ENCODE data around the gene DDX42. TPM values are rescaled to one million over a fixed set of nuclear protein-coding genes. Genes with fewer than 3 reads are reported as not detected.
A peak's percentile ranks its signal among the peaks of the same experiment; 100 is the strongest.

The DDX42 gene
- total and polyA plus RNA-seq, 2 of the 13 experiments (the other 11 are each of a cell fraction or from before 2014, with no cell fraction given): 87.2 to 92.9 TPM

DNA sequence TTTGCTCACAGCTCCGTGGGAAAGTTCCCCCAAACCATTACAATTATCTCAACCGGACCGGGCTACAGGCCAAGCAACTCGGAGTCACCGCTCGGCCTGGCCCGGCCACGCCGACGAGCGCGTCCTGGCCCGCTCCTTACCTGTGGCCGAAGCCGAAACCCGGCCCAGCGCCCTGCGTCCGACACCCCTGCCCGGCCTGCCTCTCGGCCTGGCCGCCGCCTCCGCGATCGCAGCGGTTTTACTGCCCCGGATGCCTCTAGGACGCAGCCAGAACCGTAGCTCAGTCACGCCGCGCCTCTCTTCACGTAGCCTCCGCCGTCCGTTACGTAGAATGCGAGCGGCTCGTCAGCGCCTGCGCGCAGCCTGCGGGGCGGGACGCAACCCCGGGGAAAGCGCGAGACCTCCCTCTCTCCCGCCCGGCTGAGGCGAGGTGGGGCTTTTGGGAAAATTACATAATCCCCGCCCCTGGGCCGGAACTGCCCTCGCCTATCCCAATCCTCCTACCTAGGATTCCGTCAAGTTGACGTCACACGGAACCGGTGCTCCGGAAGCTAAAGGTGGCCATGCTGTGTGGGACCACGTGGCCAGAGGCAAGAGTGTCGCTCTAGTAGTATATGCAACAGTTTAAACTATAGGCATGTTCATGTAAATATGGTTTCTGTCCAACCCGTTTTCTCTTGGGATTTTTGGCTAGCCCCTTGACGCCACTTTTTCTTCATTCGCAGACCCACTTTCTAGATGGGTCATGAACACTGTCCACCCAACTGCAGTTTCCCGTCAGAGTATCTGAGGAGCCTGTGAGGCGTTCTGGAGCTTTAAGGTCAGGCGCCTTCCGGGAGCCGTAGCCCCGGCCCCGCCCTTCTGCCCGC, 464 bp upstream of the DDX42 start, which contains the start of gene CCDC47 (continued):
- TF ChIP-seq ZNF275 (CRISPR knock-in tag; IDR thresholded peaks at IDR 0.05; ENCODE audit: borderline replicate concordance) (no peak; the same call in 1 of the 2 replicates), MNT (IDR thresholded peaks at IDR 0.05) (peak; percentile 96), GPN1 (CRISPR knock-in tag; IDR thresholded peaks at IDR 0.05; ENCODE audit: borderline replicate concordance) (no peak), HCFC1 (IDR thresholded peaks at IDR 0.05; ENCODE audit: low read depth, low read length) (peak; percentile 67), ZEB1 (IDR thresholded peaks at IDR 0.05; ENCODE audit: insufficient replicate concordance, low read depth) (peak; percentile 86), ZNF672 (CRISPR knock-in tag; IDR thresholded peaks at IDR 0.05) (no peak), REPIN1 (CRISPR knock-in tag; IDR thresholded peaks at IDR 0.05; ENCODE audit: borderline replicate concordance, low read depth) (peak; percentile 73), POGZ (CRISPR knock-in tag; IDR thresholded peaks at IDR 0.05) (peak; percentile 93), ZNF30 (CRISPR knock-in tag; IDR thresholded peaks at IDR 0.05) (no peak), ZNF589 (CRISPR knock-in tag; conservative IDR thresholded peaks at IDR 0.05) (no peak; the same call in none of the 2 replicates), CENPT (CRISPR knock-in tag; IDR thresholded peaks at IDR 0.05; ENCODE audit: low read depth) (peak; percentile 77; the same call in 1 of the 2 replicates), FOXP4 (CRISPR knock-in tag; IDR thresholded peaks at IDR 0.05) (peak; percentile 70), HNRNPLL (IDR thresholded peaks at IDR 0.05; ENCODE audit: low read depth, low read length, poor library complexity, severe bottlenecking) (peak; percentile 100), ZNF543 (CRISPR knock-in tag; IDR thresholded peaks at IDR 0.05) (peak; percentile 90), CHD4 (IDR thresholded peaks at IDR 0.05; ENCODE audit: borderline replicate concordance, low read length) (peak; percentile 69; the same call in 1 of the 2 replicates)
- TF ChIP-seq, protein P1, sequence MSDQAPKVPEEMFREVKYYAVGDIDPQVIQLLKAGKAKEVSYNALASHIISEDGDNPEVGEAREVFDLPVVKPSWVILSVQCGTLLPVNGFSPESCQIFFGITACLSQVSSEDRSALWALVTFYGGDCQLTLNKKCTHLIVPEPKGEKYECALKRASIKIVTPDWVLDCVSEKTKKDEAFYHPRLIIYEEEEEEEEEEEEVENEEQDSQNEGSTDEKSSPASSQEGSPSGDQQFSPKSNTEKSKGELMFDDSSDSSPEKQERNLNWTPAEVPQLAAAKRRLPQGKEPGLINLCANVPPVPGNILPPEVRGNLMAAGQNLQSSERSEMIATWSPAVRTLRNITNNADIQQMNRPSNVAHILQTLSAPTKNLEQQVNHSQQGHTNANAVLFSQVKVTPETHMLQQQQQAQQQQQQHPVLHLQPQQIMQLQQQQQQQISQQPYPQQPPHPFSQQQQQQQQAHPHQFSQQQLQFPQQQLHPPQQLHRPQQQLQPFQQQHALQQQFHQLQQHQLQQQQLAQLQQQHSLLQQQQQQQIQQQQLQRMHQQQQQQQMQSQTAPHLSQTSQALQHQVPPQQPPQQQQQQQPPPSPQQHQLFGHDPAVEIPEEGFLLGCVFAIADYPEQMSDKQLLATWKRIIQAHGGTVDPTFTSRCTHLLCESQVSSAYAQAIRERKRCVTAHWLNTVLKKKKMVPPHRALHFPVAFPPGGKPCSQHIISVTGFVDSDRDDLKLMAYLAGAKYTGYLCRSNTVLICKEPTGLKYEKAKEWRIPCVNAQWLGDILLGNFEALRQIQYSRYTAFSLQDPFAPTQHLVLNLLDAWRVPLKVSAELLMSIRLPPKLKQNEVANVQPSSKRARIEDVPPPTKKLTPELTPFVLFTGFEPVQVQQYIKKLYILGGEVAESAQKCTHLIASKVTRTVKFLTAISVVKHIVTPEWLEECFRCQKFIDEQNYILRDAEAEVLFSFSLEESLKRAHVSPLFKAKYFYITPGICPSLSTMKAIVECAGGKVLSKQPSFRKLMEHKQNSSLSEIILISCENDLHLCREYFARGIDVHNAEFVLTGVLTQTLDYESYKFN (CRISPR knock-in tag; conservative IDR thresholded peaks at IDR 0.05): peak; percentile 78
- TF ChIP-seq, protein P2, sequence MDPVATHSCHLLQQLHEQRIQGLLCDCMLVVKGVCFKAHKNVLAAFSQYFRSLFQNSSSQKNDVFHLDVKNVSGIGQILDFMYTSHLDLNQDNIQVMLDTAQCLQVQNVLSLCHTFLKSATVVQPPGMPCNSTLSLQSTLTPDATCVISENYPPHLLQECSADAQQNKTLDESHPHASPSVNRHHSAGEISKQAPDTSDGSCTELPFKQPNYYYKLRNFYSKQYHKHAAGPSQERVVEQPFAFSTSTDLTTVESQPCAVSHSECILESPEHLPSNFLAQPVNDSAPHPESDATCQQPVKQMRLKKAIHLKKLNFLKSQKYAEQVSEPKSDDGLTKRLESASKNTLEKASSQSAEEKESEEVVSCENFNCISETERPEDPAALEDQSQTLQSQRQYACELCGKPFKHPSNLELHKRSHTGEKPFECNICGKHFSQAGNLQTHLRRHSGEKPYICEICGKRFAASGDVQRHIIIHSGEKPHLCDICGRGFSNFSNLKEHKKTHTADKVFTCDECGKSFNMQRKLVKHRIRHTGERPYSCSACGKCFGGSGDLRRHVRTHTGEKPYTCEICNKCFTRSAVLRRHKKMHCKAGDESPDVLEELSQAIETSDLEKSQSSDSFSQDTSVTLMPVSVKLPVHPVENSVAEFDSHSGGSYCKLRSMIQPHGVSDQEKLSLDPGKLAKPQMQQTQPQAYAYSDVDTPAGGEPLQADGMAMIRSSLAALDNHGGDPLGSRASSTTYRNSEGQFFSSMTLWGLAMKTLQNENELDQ (CRISPR knock-in tag; IDR thresholded peaks at IDR 0.05; ENCODE audit: borderline replicate concordance): peak; percentile 89
